Aorta (tissue), 5 donors: ENCODE data around the gene CORO1C. TPM values are rescaled to one million over a fixed set of nuclear protein-coding genes. Genes with fewer than 3 reads are reported as not detected.

Source experiments
- ATAC-seq: fragments of 200-7000 bp; cut with Tn5 transposase; one replicate; pipeline ENCODE4 v1.9.1; 2022; ENCODE audit warnings: moderate library complexity; ENCODE audit not compliant: low FRiP score
- DNase-seq, 2 donors: peaks; one replicate each; pipeline ENCODE4 v3.0.0-alpha.2; 2020
- H3K27ac ChIP-seq, 2 donors: one replicate each; pipeline ENCODE4 v1.5.1; 2013; ENCODE audit warnings: low read length in 2 of 2, mild to moderate bottlenecking in 2 of 2, moderate library complexity in 2 of 2, control low read depth in 1 of 2, inconsistent platforms in 1 of 2, low read depth in 1 of 2
- H3K27me3 ChIP-seq, 2 donors: one replicate each; pipeline ENCODE4 v1.6.1; 2013; ENCODE audit warnings: control low read depth in 1 of 2, low read length in 1 of 2, mild to moderate bottlenecking in 1 of 2, moderate library complexity in 1 of 2; ENCODE audit not compliant: insufficient read depth in 2 of 2, control insufficient read depth in 1 of 2
- H3K36me3 ChIP-seq, 2 donors: one replicate each; pipeline ENCODE4 v1.6.1; 2013; ENCODE audit warnings: control low read depth in 1 of 2, low read length in 1 of 2, mild to moderate bottlenecking in 1 of 2; ENCODE audit not compliant: insufficient read depth in 2 of 2, control insufficient read depth in 1 of 2
- H3K4me1 ChIP-seq, 2 donors: one replicate each; pipeline ENCODE4 v1.6.1; 2013; ENCODE audit warnings: low read length in 2 of 2, control low read depth in 1 of 2, mild to moderate bottlenecking in 1 of 2, moderate library complexity in 1 of 2; ENCODE audit not compliant: insufficient read depth in 2 of 2, control insufficient read depth in 1 of 2
- H3K4me3 ChIP-seq, 2 donors: one replicate each; pipeline ENCODE4 v1.5.1; 2013; ENCODE audit warnings: low read length in 2 of 2, control low read depth in 1 of 2, mild to moderate bottlenecking in 1 of 2
- H3K9me3 ChIP-seq: one replicate; pipeline ENCODE4 v1.6.1; 2013; ENCODE audit warnings: mild to moderate bottlenecking, low read length; ENCODE audit not compliant: control insufficient read depth
- WGBS, 2 donors: extraction: QIAGEN DNeasy Blood & Tissue Kit; methylation state at CpG; one replicate each; pipeline ENCODE4 v1.1.7; 2013; 5-methylcytosine and 5-hydroxymethylcytosine counted together
- intact Hi-C, 2 donors: fragments of 100-400 bp; cut with DNase I; formaldehyde crosslinking; loops; one replicate each; pipeline versions ENCODE4 v1.14.2 to v1.15.0; 2022
- polyA plus RNA-seq, 2 donors: library from polyadenylated mRNA; stranded (reverse); fragments of 200-250 nt; gene quantifications; one replicate each; pipeline ENCODE4 v1.2.3, GENCODE V29; 2013
- total RNA-seq, 2 donors: library from RNA; stranded (reverse); fragmentation: NEBNext Ultra II Directional; extraction: Animal tissue kit (Norgen Biotek cat#: 25700); gene quantifications; one replicate each; pipeline ENCODE4 v1.2.1, GENCODE V29; 2021
- donor health status: healthy with polysubstance abuse.
- donor health status: Bipolar disorder and iron deficiency.
- donor health status: DM: no; HTN: no; CAD: no.
- donor health status: DM: no; HTN: no; CAD: no.
- donor health status: DM: yes; HTN: yes; CAD: no.

CORO1C gene
- total and polyA plus RNA-seq, 4 donors, result 68.0 to 387 (median 176) TPM

DNA sequence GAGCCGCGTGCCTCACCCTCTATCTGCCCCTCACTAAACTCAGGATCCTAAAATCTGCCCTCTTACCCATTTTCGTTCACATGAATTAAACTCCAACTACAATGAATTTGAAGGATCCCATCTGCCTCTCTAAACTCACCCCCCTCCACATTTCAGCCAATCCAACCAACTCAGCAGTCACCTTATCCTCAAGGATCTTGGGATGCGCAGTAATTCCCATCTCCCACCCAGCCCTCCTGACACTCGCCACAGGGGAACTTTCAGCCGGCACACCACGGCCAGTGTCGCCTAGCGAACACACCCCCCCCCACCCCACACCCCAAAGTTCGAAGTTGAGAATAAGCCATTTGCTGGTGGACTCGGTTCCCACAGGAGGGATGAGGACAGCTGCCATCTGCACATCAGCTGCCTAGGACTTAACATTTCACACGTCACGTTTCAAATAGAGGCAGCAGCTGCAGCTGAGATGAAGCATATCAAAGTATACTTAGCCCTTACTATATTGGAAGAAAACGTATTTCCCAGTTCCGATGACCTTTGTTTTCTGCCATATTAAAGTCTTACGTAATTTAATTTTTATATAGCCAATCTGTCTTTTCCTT, 88.9 kb downstream of the CORO1C start:
- peaks cover 0 to 2% of the 10 kb centered on the region in 2 donors for H3K36me3 ChIP-seq
- H3K27ac ChIP-seq, result no peak overlapping the region
- H3K4me1 ChIP-seq, result peaks cover 0 to 4% of the 10 kb centered on the region in 2 donors
- DNase-seq, result no peak
- no peak overlapping the region for H3K4me3 ChIP-seq
- intact Hi-C loops, result loop anchor here in 1 of 2 donors (10.0 kb wide), 1 partner anchor 302 kb away; no protein-coding TSS in a partner anchor
- H3K27me3 ChIP-seq, result no peaks in the 10 kb centered on the region
- WGBS, 2 donors, result 82% methylated on average over 16 of the region's 16 CpGs
- H3K9me3 ChIP-seq, result no peaks in the 10 kb centered on the region
- no peak for ATAC-seq

DNA sequence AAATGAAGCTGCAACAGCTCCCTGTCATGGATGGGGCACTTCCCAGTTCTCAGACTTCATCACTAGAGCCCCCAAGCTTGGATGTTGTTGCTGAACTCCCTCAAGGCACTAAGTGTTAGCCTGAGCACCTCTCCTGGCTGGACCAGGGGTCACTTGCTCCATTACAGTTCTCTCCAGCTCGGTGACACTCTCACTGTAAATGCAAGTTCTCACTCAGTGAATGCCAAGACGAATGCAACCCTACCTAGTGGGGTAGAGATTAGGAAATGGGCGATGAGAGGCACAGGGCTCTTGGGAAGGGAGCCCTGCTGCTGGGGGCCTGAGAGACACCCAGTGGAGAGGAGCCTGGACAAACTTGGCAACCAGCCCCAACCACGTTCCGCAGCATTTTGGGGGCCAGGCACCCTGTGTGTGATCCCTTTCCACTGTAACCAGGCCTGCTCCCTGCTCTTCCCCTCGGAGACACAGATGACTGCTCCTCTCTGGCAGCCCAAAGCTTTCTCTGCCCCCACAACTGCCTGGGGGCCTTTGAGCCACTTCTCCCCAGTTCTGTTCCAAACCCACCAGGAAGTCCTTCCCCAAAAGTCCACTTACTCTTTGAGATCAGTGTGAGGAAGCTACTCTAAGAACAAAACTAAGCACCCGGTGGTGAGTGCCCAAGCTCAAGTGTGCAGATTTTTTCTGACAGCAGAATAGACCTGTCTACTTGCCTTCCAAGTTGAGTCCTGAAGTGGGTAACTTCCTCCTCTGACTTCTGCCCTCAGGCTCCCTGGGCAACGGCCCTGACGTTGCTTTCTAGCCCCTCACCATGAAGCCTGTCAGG, 89.7 kb downstream of the CORO1C start:
- intact Hi-C loops, result loop anchor here in 1 of 2 donors (10.0 kb wide), 1 partner anchor 303 kb away; no protein-coding TSS in a partner anchor
- Histone ChIP-seq H3K4me3 (no peak overlapping the region), H3K4me1 (peaks cover 0 to 4% of the 10 kb centered on the region in 2 donors), H3K36me3 (peaks cover 0 to 2% of the 10 kb centered on the region in 2 donors), H3K9me3 (no peaks in the 10 kb centered on the region), H3K27me3 (no peaks in the 10 kb centered on the region), H3K27ac (no peak overlapping the region)
- WGBS, 2 donors, result 51 to 59% methylated on average over 9 of the region's 9 CpGs
- no peak for ATAC-seq
- DNase-seq, result no peak

DNA sequence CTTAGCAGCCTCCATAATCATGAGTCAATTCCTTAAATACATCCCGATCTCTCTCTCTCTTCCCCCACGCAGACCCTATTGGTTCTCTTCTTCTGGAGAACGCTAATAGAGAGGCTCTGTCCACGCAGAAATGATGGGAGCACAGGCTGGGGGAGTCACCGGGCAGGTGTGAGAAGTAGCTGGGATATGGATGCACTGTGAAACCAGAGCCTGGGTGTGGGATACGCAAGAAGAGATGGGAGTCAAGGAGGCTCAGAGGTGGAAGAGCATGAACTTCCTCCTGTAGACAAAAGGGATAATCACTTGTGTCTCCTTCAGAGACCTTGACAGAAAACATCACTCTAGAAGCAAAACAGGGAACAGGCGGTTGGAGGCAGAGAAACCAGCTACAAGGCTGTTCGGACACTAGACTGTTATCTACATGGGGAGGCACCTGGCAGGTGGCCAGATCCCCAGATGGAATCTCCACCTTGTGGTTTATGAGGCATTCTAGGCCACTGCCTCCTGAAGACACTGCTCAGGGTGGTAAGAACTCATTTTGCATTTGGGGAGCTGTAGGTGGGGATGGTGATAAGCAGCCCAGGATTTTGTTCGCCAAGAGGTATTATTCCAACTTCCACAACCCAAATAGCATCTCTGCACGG, 90.4 kb downstream of the CORO1C start:
- no peak for DNase-seq
- H3K27me3 ChIP-seq, result no peaks in the 10 kb centered on the region
- ATAC-seq, result no peak
- peaks cover 0 to 4% of the 10 kb centered on the region in 2 donors for H3K4me1 ChIP-seq
- H3K27ac ChIP-seq, result no peak overlapping the region
- H3K4me3 ChIP-seq, result no peak overlapping the region
- WGBS, 2 donors, result 73 to 76% methylated on average over 10 of the region's 10 CpGs
- no peaks in the 10 kb centered on the region for H3K9me3 ChIP-seq
- no peaks in the 10 kb centered on the region for H3K36me3 ChIP-seq
- intact Hi-C loops, result loop anchor here in 1 of 2 donors (10.0 kb wide), 1 partner anchor 304 kb away; no protein-coding TSS in a partner anchor

DNA sequence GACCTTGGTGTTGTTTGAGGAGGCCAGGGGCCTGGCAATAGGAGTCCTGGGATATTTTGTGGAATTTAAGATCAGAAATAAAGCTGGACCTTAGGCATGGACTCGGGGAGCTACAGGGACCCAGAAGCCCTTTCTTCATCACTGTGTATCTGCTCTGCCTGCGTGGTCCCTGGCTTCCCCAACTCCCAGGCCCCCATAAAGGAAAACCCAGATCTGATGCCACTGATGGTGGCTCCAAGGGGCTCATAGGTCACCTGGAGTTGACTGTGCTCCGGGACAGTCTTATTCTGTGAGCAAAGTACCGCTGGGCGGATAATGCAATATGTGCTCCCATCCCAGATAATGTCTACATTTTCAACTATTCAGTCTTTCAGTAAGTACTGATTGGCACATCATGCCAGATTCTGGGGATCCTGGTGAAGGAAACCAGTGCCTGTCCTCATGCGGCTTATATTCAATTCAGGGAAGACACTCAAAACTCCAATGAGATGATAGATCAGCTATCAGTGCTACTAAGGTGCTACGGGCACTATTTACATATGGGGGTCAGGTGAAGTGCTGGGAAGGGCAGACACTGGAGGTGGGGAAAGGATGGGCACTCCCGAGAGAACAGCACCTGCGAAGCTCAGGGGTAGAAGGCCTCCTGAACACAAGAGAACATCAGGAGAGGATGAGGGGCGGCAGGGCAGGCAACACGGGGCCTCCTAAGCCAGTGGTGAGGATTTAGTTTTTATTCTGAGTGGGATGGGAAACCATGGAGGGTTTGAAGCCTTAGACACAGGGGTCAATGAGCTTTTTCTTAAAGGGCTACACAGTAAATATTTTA, 92.1 kb downstream of the CORO1C start:
- no peak overlapping the region for H3K4me3 ChIP-seq
- no peak for DNase-seq
- ATAC-seq, result no peak
- no peak overlapping the region for H3K27ac ChIP-seq
- WGBS, 2 donors, result 87 to 88% methylated on average over 11 of the region's 11 CpGs
- H3K4me1 ChIP-seq, result peaks cover 0 to 4% of the 10 kb centered on the region in 2 donors
- no peaks in the 10 kb centered on the region for H3K27me3 ChIP-seq
- H3K36me3 ChIP-seq, result no peaks in the 10 kb centered on the region
- intact Hi-C loops, result no loop called here
- H3K9me3 ChIP-seq, result no peaks in the 10 kb centered on the region

DNA sequence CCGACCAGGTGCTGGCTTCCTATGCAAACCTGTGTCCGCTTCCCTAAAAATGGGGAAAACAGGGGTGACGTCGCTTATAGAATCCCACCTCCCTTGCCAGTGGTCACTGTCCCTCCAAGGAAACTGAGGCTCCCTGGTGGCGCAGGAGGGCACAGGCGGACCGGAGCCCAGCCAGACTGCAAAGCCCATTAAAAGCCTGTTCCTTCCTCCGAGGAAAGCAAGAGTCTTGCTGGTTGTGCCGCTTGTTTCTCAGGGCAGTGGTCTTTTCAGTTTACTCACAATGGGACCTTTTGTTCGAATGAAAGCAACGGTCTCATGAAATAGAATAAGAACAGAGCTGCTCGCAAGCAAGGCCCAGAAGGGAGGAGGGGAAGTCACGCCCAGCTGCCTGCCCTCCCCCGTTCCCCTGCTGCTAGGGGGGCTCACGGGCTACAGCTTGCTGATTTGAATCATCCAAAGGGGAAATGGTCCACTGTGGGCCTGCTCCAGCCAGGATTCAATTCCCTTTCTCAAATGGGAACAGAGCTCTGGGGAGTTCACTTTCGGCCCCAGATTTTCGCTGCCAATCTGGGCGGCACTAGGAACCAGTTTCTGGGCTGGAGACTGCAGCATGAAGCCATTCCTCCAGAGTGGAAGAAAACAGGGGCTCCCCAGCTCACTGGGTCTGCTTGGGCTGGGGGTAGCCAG, 93.0 kb downstream of the CORO1C start:
- Histone ChIP-seq H3K36me3 (no peaks in the 10 kb centered on the region), H3K4me1 (peaks cover 0 to 2% of the 10 kb centered on the region in 2 donors), H3K27ac (no peak overlapping the region), H3K27me3 (no peaks in the 10 kb centered on the region), H3K9me3 (no peaks in the 10 kb centered on the region), H3K4me3 (no peak overlapping the region)
- intact Hi-C loops, result no loop called here
- DNase-seq (peak in 1 of 2 donors; percentile 82), ATAC-seq (peak; percentile 42)
- 16 to 23% methylated on average over 18 of the region's 18 CpGs for WGBS, 2 donors

DNA sequence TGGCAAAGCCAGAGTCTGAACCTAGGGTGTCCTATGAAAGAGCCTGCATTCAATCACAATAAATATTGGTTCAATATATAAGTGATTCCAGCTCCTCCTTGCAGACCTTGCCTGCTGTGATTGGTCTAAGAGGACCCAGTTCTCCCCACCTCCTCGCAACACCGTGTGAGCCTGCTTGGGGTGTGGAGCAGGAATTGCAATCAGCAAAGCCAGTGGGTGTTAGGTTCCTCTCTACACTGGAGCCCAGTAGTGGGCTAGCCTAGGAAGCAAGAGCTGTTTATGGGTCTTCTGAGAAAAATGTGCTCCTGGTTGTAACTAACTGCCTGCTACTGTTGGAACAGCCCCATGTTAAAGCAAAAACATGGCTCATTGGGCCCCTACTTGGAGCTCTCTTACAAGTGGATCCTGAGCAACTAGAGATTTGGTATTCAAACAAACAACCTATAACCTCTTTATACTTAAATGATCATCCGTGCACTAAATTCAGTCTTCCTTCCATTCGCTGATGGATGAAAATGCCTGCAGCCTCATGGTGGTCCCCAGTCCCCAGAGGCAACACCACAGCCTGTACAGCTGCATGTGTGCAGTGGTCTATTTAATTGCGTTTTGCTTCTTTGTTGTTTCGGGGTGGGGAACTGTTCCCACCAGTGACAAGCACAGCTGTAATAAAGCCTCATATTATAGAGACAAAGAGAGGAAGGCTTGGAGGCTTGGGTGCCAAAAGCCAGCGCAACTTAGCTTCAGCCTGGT, 93.9 kb downstream of the CORO1C start:
- DNase-seq (no peak), ATAC-seq (no peak)
- Histone ChIP-seq H3K27ac (no peak overlapping the region), H3K4me1 (peaks cover 0 to 2% of the 10 kb centered on the region in 2 donors), H3K4me3 (no peak overlapping the region), H3K9me3 (no peaks in the 10 kb centered on the region), H3K27me3 (no peaks in the 10 kb centered on the region), H3K36me3 (no peaks in the 10 kb centered on the region)
- 66 to 71% methylated on average over 7 of the region's 7 CpGs for WGBS, 2 donors
- intact Hi-C loops, result no loop called here

DNA sequence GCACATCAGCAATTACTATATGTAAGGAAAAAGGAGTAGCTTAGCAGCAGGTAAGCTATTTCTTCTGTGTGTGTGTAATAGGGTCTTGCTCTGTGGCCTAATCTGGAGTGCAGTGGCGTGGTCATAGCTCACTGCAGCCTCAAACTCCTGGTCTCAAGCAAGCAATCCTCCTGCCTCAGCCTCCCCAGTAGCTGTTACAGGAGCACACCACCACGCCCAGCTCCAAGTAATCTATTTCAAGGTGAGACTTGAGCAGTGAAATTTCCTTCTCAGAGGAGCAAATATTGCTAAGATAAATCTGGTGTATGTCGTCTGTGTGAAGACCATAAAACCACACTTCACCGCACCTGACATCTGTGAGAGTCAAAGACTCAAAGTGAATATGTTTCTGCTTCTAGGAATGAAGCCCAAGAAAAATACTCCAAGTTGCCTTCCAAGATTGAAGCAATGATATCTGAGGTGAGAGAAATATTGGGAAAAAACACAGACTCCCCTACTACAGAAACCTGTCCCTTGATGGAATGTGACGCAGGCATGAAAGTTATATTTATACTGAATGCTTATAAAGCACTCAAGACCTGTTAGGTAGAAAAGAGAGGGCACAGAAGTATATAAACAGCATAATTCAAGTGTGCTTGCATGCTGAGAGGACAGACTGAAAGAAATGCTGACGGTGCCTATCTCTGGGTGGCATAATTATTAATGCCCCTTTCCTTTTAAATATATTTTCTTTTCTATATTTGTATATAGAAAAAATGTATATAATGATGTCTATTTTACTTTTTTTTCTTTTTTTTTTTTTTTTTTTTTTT, 95.1 kb downstream of the CORO1C start:
- WGBS, 2 donors, result 65 to 77% methylated on average over 6 of the region's 6 CpGs
- Histone ChIP-seq H3K27me3 (no peaks in the 10 kb centered on the region), H3K36me3 (no peaks in the 10 kb centered on the region), H3K27ac (no peak overlapping the region), H3K4me1 (peaks cover 0 to 2% of the 10 kb centered on the region in 2 donors), H3K9me3 (no peaks in the 10 kb centered on the region), H3K4me3 (no peak overlapping the region)
- DNase-seq (no peak), ATAC-seq (no peak)
- intact Hi-C loops, result no loop called here
